MCF 10A (cell line): ENCODE results near the gene STAB1. TPM values are rescaled to one million over a fixed set of nuclear protein-coding genes. Genes with fewer than 3 reads are reported as not detected.
A peak's percentile ranks its signal among the peaks of the same experiment; 100 is the strongest.

ENCODE experiments used
- BruUV-seq: library from RNA; stranded (reverse); fragments of 400-500 nt; replicated peaks from 2 replicates; lab custom pipeline; 2021; lab: Mats Ljungman, UMichigan
- CTCF ChIA-PET: fragments of 300-600 bp; sonication (Branson Sonifier 250); formaldehyde crosslinking; extraction: SDS; loops from one replicate; lab custom pipeline; 2021; ENCODE audit warnings: antibody characterized with exemption, inconsistent platforms; lab: Yijun Ruan, JAX
- POLR2A ChIA-PET: fragments of 300-600, 350-650 bp; sonication (Branson Sonifier 250); formaldehyde crosslinking; extraction: SDS; loops from one replicate; lab custom pipeline; 2020; ENCODE audit warnings: antibody characterized with exemption, inconsistent platforms; lab: Yijun Ruan, JAX
- DNase-seq: peaks from one replicate; pipeline ENCODE4 v3.0.0-alpha.2; 2018; ENCODE audit not compliant: unreplicated experiment
- H3K27ac Mint-ChIP-seq: one replicate; pipeline ENCODE4 v1.8.0; 2022; ENCODE audit warnings: mild to moderate bottlenecking, low read depth, mixed read lengths; ENCODE audit not compliant: unreplicated experiment
- H3K27me3 Mint-ChIP-seq: one replicate; pipeline ENCODE4 v1.8.0; 2022; ENCODE audit warnings: mixed read lengths; ENCODE audit not compliant: insufficient read depth, unreplicated experiment
- H3K36me3 Mint-ChIP-seq: one replicate; pipeline ENCODE4 v1.8.0; 2022; ENCODE audit warnings: mild to moderate bottlenecking, moderate library complexity, mixed read lengths; ENCODE audit not compliant: insufficient read depth, unreplicated experiment
- H3K4me1 Mint-ChIP-seq: one replicate; pipeline ENCODE4 v1.8.0; 2022; ENCODE audit warnings: mixed read lengths; ENCODE audit not compliant: insufficient read depth, unreplicated experiment
- H3K4me3 Mint-ChIP-seq: one replicate; pipeline ENCODE4 v1.8.0; 2022; ENCODE audit warnings: mild to moderate bottlenecking, moderate library complexity, mixed read lengths; ENCODE audit not compliant: unreplicated experiment
- H3K9me3 Mint-ChIP-seq: one replicate; pipeline ENCODE4 v1.8.0; 2022; ENCODE audit warnings: mixed read lengths; ENCODE audit not compliant: unreplicated experiment
- intact Hi-C: fragments of 100-400 bp; cut with micrococcal nuclease; formaldehyde crosslinking; loops from 2 replicates; pipeline ENCODE4 v1.14.1; 2022
- total RNA-seq: library from RNA; stranded (reverse); gene quantifications from 2 replicates; pipeline ENCODE4 v1.2.3, GENCODE V29; 2022
- TF ChIP-seq, protein P1 (sequence below): fragments of 200-600 bp; IDR thresholded peaks from one replicate; pipeline ENCODE4 v1.8.0; 2022; ENCODE audit warnings: antibody characterized with exemption, mild to moderate bottlenecking; ENCODE audit not compliant: unreplicated experiment

The STAB1 gene
- total RNA-seq, 1 experiment from 2014 or later, result not detected

DNA sequence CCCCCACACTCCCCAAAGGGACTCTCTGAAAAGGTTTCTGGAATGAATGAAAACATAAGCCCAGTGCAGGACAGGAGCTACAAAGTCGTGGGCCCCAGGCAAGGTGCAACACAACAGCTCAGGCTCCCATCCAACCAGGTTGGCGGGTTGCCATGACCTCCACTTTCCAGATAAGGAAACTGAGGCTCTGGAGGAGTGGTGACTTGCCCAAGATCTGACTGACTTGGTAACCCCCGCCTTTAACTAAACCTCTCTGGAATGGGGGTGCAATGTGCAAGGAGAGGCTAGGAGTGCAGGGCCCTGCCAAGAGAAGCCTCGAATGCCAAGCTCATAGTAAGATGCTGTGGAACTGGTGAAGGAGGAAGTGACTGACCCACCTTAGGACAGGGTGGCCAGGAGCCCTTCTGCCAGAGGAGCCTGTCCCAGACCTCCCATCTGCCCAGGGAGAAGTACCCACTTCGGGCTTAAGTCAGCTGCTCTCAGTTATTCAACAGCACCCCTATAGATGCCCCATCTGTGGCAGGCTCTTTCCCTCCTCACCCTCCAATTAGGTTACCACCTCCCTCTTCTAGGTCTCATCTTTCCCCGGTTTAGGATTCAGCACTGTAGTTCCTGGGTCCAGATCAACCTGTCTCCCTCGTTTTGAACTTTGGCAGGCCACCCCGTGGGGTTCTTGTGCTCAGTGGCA lies 40.7 kb upstream of the STAB1 start:
- Mint-ChIP-seq H3K4me1 (peaks cover 26% of the 10 kb centered on the region), H3K4me3 (peak overlapping the region; percentile 92), H3K9me3 (no peaks in the 10 kb centered on the region), H3K36me3 (peaks cover 12% of the 10 kb centered on the region), H3K27ac (peak overlapping the region; percentile 95), H3K27me3 (no peaks in the 10 kb centered on the region)
- CTCF ChIA-PET, result interaction anchor here (1.1 to 2.0 kb wide), 2 partner anchors 9 to 42 kb away, joined by 3 to 11 read pairs; partner anchors contain the start of gene SEMA3G
- DNase-seq, result no peak
- POLR2A ChIA-PET, result interaction anchor here (0.5 to 0.6 kb wide), 2 partner anchors 44 to 322 kb away, joined by 3 read pairs; no protein-coding TSS in a partner anchor
- intact Hi-C loops, result no loop called here
- TF ChIP-seq, protein P1, sequence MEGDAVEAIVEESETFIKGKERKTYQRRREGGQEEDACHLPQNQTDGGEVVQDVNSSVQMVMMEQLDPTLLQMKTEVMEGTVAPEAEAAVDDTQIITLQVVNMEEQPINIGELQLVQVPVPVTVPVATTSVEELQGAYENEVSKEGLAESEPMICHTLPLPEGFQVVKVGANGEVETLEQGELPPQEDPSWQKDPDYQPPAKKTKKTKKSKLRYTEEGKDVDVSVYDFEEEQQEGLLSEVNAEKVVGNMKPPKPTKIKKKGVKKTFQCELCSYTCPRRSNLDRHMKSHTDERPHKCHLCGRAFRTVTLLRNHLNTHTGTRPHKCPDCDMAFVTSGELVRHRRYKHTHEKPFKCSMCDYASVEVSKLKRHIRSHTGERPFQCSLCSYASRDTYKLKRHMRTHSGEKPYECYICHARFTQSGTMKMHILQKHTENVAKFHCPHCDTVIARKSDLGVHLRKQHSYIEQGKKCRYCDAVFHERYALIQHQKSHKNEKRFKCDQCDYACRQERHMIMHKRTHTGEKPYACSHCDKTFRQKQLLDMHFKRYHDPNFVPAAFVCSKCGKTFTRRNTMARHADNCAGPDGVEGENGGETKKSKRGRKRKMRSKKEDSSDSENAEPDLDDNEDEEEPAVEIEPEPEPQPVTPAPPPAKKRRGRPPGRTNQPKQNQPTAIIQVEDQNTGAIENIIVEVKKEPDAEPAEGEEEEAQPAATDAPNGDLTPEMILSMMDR, result no peak
- BruUV-seq, result no TSS peak

DNA sequence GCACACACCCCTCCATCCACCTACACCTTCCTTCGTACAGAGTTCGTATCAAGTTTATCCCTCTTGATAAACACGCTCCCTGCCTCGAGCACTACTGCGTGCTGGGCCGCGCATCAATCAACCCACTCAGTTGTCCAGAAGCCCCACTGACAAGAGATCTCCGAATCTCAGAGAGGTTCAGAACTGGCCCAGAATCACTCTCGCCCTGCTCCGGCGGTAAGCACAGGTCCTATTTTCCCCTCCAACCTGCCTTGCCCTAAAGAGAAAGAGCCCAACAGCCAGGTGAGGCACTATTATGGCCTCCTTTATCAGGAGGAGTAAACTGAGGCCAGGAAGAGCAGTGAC lies 40.2 kb upstream of the STAB1 start:
- POLR2A ChIA-PET, result interaction anchor here (0.5 kb wide), 1 partner anchor 44 kb away, joined by 3 read pairs; no protein-coding TSS in a partner anchor
- DNase-seq, result no peak
- Mint-ChIP-seq H3K27me3 (no peaks in the 10 kb centered on the region), H3K4me3 (peak overlapping the region; percentile 92), H3K36me3 (peaks cover 17% of the 10 kb centered on the region), H3K4me1 (peaks cover 26% of the 10 kb centered on the region), H3K27ac (peak overlapping the region; percentile 95), H3K9me3 (no peaks in the 10 kb centered on the region)
- TF ChIP-seq, protein P1, result no peak
- CTCF ChIA-PET, result interaction anchor here (2.0 kb wide), 1 partner anchor 42 kb away, joined by 11 read pairs; no protein-coding TSS in a partner anchor
- intact Hi-C loops, result no loop called here
- no TSS peak for BruUV-seq

DNA sequence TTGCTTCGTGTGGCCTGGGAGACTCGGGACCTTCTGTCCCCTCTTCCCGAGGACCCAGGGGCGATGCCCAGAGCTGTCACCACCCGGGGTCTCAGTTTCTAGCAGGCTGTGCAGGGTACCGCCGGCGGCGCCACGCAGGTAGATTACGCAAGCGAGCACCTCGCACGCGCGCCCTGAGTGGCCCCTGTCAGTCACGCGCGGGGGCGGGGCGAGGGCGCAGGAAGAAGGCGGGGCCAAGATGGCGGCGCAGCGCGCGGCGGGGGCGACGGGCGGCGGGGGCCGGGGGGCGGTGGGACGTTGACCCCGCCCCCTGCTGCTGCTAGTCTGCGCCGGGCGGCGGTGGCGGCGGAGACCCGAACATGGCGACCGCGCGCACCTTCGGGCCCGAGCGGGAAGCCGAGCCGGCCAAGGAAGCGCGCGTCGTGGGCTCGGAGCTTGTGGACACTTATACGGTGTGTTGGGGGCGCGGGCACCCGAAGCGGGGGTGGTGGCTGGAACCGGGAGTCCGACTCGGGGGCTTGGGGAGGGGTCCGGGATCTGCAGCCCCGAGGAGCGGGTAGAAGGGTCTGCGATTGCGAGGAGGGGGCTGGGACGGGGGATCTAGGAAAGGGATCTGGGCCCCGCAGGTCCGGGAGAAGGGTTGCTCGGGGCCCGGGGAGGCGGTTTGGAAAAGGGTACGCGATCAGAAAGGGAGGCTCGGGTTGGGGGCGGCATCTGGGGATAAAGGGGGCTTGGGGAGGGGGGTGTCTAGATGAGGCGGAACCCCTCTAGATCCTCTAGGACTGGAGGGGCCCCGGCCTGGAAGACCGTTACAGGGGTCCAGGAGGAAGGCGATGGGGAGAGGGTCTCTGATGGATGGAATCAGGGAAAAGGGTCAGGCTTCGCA lies 39.6 kb upstream of the STAB1 start, which contains the start of gene NISCH:
Gene NISCH (plus strand): TSS at position 322 of the 886 bp plus-strand sequence. CDS start 38 bp downstream, at position 360.
- H3K27ac Mint-ChIP-seq, result peak within 1 kb of the TSS; percentile 95
- H3K9me3 Mint-ChIP-seq, result no peaks in the 10 kb centered on the region
- intact Hi-C loops, result no loop called here
- TF ChIP-seq, protein P1, result no peak
- H3K4me3 Mint-ChIP-seq, result peak within 1 kb of the TSS; percentile 92
- H3K4me1 Mint-ChIP-seq, result peaks cover 26% of the 10 kb centered on the region
- H3K36me3 Mint-ChIP-seq, result peaks cover 23% of the 10 kb centered on the region
- no peaks in the 10 kb centered on the region for H3K27me3 Mint-ChIP-seq
- ChIA-PET CTCF (interaction anchor here (2.0 kb wide), 1 partner anchor 43 kb away, joined by 11 read pairs; no protein-coding TSS in a partner anchor), POLR2A (interaction anchor here (0.5 to 2.3 kb wide), 4 partner anchors 43 to 817 kb away, joined by 3 to 7 read pairs (median 4); partner anchors contain the start of genes GLT8D1 and SPCS1)
- BruUV-seq, result no TSS peak
- DNase-seq, result peak; percentile 83
